SK-N-SH (cell line): ENCODE results near the gene KLHL25. TPM values are rescaled to one million over a fixed set of nuclear protein-coding genes. Genes with fewer than 3 reads are reported as not detected.

Experiments used
- CTCF ChIA-PET: fragments of 300-600, 350-600 bp; formaldehyde crosslinking; extraction: SDS; loops from one replicate; lab custom pipeline; 2021; lab: Yijun Ruan, JAX
- POLR2A ChIA-PET: fragments of 350-600 bp; sonication (Branson Sonifier 250); formaldehyde crosslinking; extraction: SDS; loops from one replicate; lab custom pipeline; 2020; ENCODE audit warnings: antibody characterized with exemption, inconsistent platforms; lab: Yijun Ruan, JAX
- DNase-seq: peaks from one replicate; pipeline ENCODE4 v3.0.0; 2012
- H2AFZ ChIP-seq: fragments of 200-600 bp; sonication (generic); 2 replicates; pipeline ENCODE4 v1.8.1; 2016; ENCODE audit warnings: antibody characterized with exemption, mild to moderate bottlenecking, low read depth
- H3F3A ChIP-seq: fragments of 200-600 bp; sonication (generic); replicated peaks from 2 replicates; pipeline ENCODE3; 2016; ENCODE audit warnings: antibody characterized with exemption, mild to moderate bottlenecking; ENCODE audit not compliant: insufficient read depth
- H3K27ac ChIP-seq, 2 experiments: fragments of 200-500 bp in 1 of 2; fragments of 200-600 bp in 1 of 2; sonication (Bioruptor generic) in 1 of 2; sonication (generic), shearing (Covaris generic) in 1 of 2; 2 replicates each; pipeline versions ENCODE4 v1.5.1 to v1.6.1; 2014 to 2016; ENCODE audit warnings: low read depth in 2 of 2, inconsistent platforms in 1 of 2, low read length in 1 of 2, mild to moderate bottlenecking in 1 of 2, mixed read lengths in 1 of 2
- H3K27me3 ChIP-seq: fragments of 200-600 bp; sonication (generic), shearing (Covaris generic); 2 replicates; pipeline ENCODE4 v1.6.1; 2016; ENCODE audit warnings: mixed run types; ENCODE audit not compliant: insufficient read depth
- H3K36me3 ChIP-seq, 2 experiments: fragments of 200-500 bp in 1 of 2; fragments of 200-600 bp in 1 of 2; sonication (Bioruptor generic) in 1 of 2; sonication (generic) in 1 of 2; replicated peaks in 1 of 2; 2 replicates each; pipeline versions ENCODE3 to v1.5.1; 2014 to 2016; ENCODE audit warnings: low read length in 1 of 2, mild to moderate bottlenecking in 1 of 2; ENCODE audit not compliant: insufficient read depth in 2 of 2, control insufficient read depth in 1 of 2
- H3K4me1 ChIP-seq, 2 experiments: fragments of 200-500 bp in 1 of 2; fragments of 200-600 bp in 1 of 2; sonication (Bioruptor generic) in 1 of 2; sonication (generic), shearing (Covaris generic) in 1 of 2; 2 replicates each; pipeline versions ENCODE4 v1.5.1 to v1.6.1; 2014 to 2016; ENCODE audit warnings: low read depth in 1 of 2, low read length in 1 of 2, mixed run types in 1 of 2; ENCODE audit not compliant: insufficient read depth in 2 of 2, control insufficient read depth in 1 of 2
- H3K4me2 ChIP-seq: fragments of 200-600 bp; sonication (generic), shearing (Covaris generic); 2 replicates; pipeline ENCODE4 v1.6.1; 2017; ENCODE audit warnings: mixed run types
- H3K4me3 ChIP-seq, 2 experiments: fragments of 200-500 bp in 1 of 2; fragments of 200-600 bp in 1 of 2; sonication (Bioruptor generic) in 1 of 2; sonication (generic), shearing (Covaris generic) in 1 of 2; 2 replicates each; pipeline versions ENCODE4 v1.5.1 to v1.8.1; 2014 to 2016; ENCODE audit warnings: low read depth in 2 of 2, inconsistent platforms in 1 of 2, low read length in 1 of 2, mild to moderate bottlenecking in 1 of 2, mixed read lengths in 1 of 2, moderate library complexity in 1 of 2
- H3K79me2 ChIP-seq: fragments of 200-600 bp; sonication (generic); 2 replicates; pipeline ENCODE4 v1.8.1; 2017; ENCODE audit warnings: mild to moderate bottlenecking; ENCODE audit not compliant: insufficient read depth
- H3K9ac ChIP-seq: fragments of 200-600 bp; sonication (generic); 2 replicates; pipeline ENCODE4 v1.6.1; 2017; ENCODE audit warnings: mixed run types
- H3K9me2 ChIP-seq: fragments of 200-600 bp; sonication (generic); 2 replicates; pipeline ENCODE4 v1.6.1; 2017; ENCODE audit warnings: mixed run types
- H3K9me3 ChIP-seq: fragments of 200-600 bp; sonication (generic); 2 replicates; pipeline ENCODE4 v1.6.1; 2017; ENCODE audit warnings: mixed run types, mild to moderate bottlenecking, moderate library complexity
- H4K20me1 ChIP-seq: fragments of 200-600 bp; sonication (generic); 2 replicates; pipeline ENCODE4 v1.6.1; 2017; ENCODE audit warnings: mild to moderate bottlenecking, mixed run types; ENCODE audit not compliant: insufficient read depth
- CHD2 ChIP-seq: fragments of 150-350 bp; IDR thresholded peaks from 2 replicates; pipeline ENCODE4 v1.6.1; 2018; ENCODE audit warnings: low read length; ENCODE audit not compliant: partially characterized antibody
- CTCF ChIP-seq: fragments of 200-600 bp; sonication (generic); IDR thresholded peaks from 2 replicates; pipeline ENCODE4 v1.6.1; 2017; ENCODE audit warnings: antibody characterized with exemption, mild to moderate bottlenecking, moderate library complexity
- ELF1 ChIP-seq: IDR thresholded peaks from 2 replicates; pipeline ENCODE4 v1.4.0; 2012
- GABPA ChIP-seq: IDR thresholded peaks from 2 replicates; pipeline ENCODE4 v1.4.0; 2012; ENCODE audit warnings: low read depth, mild to moderate bottlenecking
- GATA2 ChIP-seq: sonication (generic); formaldehyde crosslinking; IDR thresholded peaks from 2 replicates; pipeline ENCODE4 v1.5.0; 2020; ENCODE audit warnings: mild to moderate bottlenecking, missing genetic modification reagents
- NRF1 ChIP-seq: IDR thresholded peaks from 2 replicates; pipeline ENCODE4 v1.6.1; 2012; ENCODE audit warnings: low read depth, mild to moderate bottlenecking, low read length
- RCOR1 ChIP-seq: fragments of 150-350 bp; IDR thresholded peaks from 2 replicates; pipeline ENCODE4 v1.6.1; 2017; ENCODE audit warnings: antibody characterized with exemption, low read length
- WGBS: methylation state at CpG from one replicate; pipeline ENCODE4 v1.1.6; 2017; ENCODE audit warnings: low lambda C conversion rate; 5-methylcytosine and 5-hydroxymethylcytosine counted together
- polyA plus RNA-seq, 3 experiments: library from polyadenylated mRNA; depleted of rRNA; stranded (reverse); fragments of >200 nt; gene quantifications; 2 replicates each; pipeline ENCODE4 v1.2.3, GENCODE V29; 2012
- small RNA-seq, 7 experiments: library from RNA; depleted of rRNA; stranded (forward); fragments of <200 nt; gene quantifications; one replicate each; pipeline ENCODE3, GENCODE V24; 2012
- TF ChIP-seq, protein P1 (sequence below): fragments of 150-350 bp; IDR thresholded peaks from 2 replicates; pipeline ENCODE4 v1.6.1; 2017; ENCODE audit warnings: antibody characterized with exemption, low read length, low read depth, borderline replicate concordance

Gene KLHL25
- polyA plus RNA-seq, 1 of the 3 experiments (the other 2 are of a cell fraction): 4.5 TPM

- Histone ChIP-seq H3K27ac (no peak overlapping the region), H3K4me3 (no peak overlapping the region), H3K4me2 (no peak overlapping the region), H3K9me2 (no peaks in the 10 kb centered on the region), H4K20me1 (no peaks in the 10 kb centered on the region), H3K79me2 (no peaks in the 10 kb centered on the region), H3K36me3 (peaks cover 7 to 24% of the 10 kb centered on the region in 2 experiments), H3K9me3 (no peaks in the 10 kb centered on the region), H2AFZ (no peak overlapping the region), H3K4me1 (peaks cover 0 to 19% of the 10 kb centered on the region in 2 experiments; a peak in 3 of 4 replicates), H3K27me3 (no peaks in the 10 kb centered on the region), H3K9ac (no peak overlapping the region), H3F3A (no peaks in the 10 kb centered on the region)
- WGBS: 99% methylated on average over 7 of the region's 7 CpGs
- DNase-seq: no peak
- ChIA-PET CTCF (interaction anchor here (1.4 to 1.9 kb wide), 2 partner anchors 19 to 131 kb away, joined by 4 read pairs; no protein-coding TSS in a partner anchor), POLR2A (no interaction called here)
- TF ChIP-seq ELF1 (no peak), NRF1 (no peak), CTCF (no peak), RCOR1 (no peak), GATA2 (CRISPR knock-in tag) (no peak), CHD2 (no peak), GABPA (no peak)
- TF ChIP-seq, protein P1, sequence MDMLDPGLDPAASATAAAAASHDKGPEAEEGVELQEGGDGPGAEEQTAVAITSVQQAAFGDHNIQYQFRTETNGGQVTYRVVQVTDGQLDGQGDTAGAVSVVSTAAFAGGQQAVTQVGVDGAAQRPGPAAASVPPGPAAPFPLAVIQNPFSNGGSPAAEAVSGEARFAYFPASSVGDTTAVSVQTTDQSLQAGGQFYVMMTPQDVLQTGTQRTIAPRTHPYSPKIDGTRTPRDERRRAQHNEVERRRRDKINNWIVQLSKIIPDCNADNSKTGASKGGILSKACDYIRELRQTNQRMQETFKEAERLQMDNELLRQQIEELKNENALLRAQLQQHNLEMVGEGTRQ: no peak
Measured at GRCh38 chr15:85710340-85710842, 84.3 kb downstream of the KLHL25 start.

Small RNA genes within 50 kb of the gene (small RNA-seq; reads per million reads assigned to genes)
- 0 reads per million in 7 experiments for gene AC021739.1
- gene MIR1276: 0 to 2.1 (median 0.39) reads per million in 7 experiments
- gene MIR548AP: 0 reads per million in 7 experiments
- gene RNU6-231P: 0 reads per million in 7 experiments
